ENCODE results near the gene CDO1. TPM values are rescaled to one million over a fixed set of nuclear protein-coding genes. Genes with fewer than 3 reads are reported as not detected.

CDO1 gene
- 130 TPM for total RNA-seq

- ATAC-seq (peak; percentile 90), DNase-seq (ENCODE audit: low spot score) (peak; percentile 90)
Observed at GRCh38 chr5:115816226-115817081, at the start of gene CDO1. Gene CDO1, minus strand, starts transcription at chr5:115816659. Its CDS starts 262 bp downstream, at chr5:115816397.

- DNase-seq (ENCODE audit: low spot score) (no peak), ATAC-seq (no peak)
Observed at GRCh38 chr5:115859378-115859777, 42.9 kb upstream of the CDO1 start.

GRCh38 chr5:115858396-115858795 lies 41.9 kb upstream of the CDO1 start:
- no peak for ATAC-seq
- no peak for DNase-seq (ENCODE audit: low spot score)

- no peak for DNase-seq (ENCODE audit: low spot score)
- ATAC-seq = no peak
Observed at GRCh38 chr5:115857626-115858349, 41.3 kb upstream of the CDO1 start.

GRCh38 chr5:115857057-115857479 lies 40.6 kb upstream of the CDO1 start:
- ATAC-seq (no peak), DNase-seq (ENCODE audit: low spot score) (no peak)

GRCh38 chr5:115855959-115856358 lies 39.5 kb upstream of the CDO1 start:
- ATAC-seq = peak; percentile 61

GRCh38 chr5:115854139-115854538 lies 37.7 kb upstream of the CDO1 start:
- DNase-seq (ENCODE audit: low spot score) (no peak), ATAC-seq (no peak)

More at GRCh38 chr5:115855959-115856358, 39.5 kb upstream of the CDO1 start:
- DNase-seq (ENCODE audit: low spot score) = no peak

GRCh38 chr5:115850744-115851416 lies 34.4 kb upstream of the CDO1 start:
- DNase-seq (ENCODE audit: low spot score) (no peak), ATAC-seq (peak; percentile 57)

- no peak for ATAC-seq
Observed at GRCh38 chr5:115849258-115849798, 32.9 kb upstream of the CDO1 start.

GRCh38 chr5:115847290-115847689 lies 30.8 kb upstream of the CDO1 start:
- no peak for ATAC-seq
- DNase-seq (ENCODE audit: low spot score) = no peak

More at GRCh38 chr5:115849258-115849798, 32.9 kb upstream of the CDO1 start:
- DNase-seq (ENCODE audit: low spot score) = no peak

GRCh38 chr5:115844321-115844817 lies 27.9 kb upstream of the CDO1 start:
- ATAC-seq (no peak), DNase-seq (ENCODE audit: low spot score) (no peak)

GRCh38 chr5:115843444-115844130 lies 27.1 kb upstream of the CDO1 start:
- ATAC-seq = no peak
- no peak for DNase-seq (ENCODE audit: low spot score)

GRCh38 chr5:115842952-115843351 lies 26.5 kb upstream of the CDO1 start:
- no peak for DNase-seq (ENCODE audit: low spot score)
- no peak for ATAC-seq

- ATAC-seq (peak; percentile 60), DNase-seq (ENCODE audit: low spot score) (no peak)
Observed at GRCh38 chr5:115842089-115842935, 25.9 kb upstream of the CDO1 start.

- DNase-seq (ENCODE audit: low spot score) (peak; percentile 94), ATAC-seq (peak; percentile 92)
Observed at GRCh38 chr5:115841382-115842088, 25.1 kb upstream of the CDO1 start, which contains the start of the genes AP3S1 and ATG12. Gene AP3S1, plus strand, starts transcription at chr5:115841935. Its CDS starts 103 bp downstream, at chr5:115842038. Gene ATG12, minus strand, starts transcription at chr5:115841565. Its CDS starts 13 bp downstream, at chr5:115841552.

- no peak for ATAC-seq
- DNase-seq (ENCODE audit: low spot score) = no peak
Observed at GRCh38 chr5:115840873-115841272, 24.4 kb upstream of the CDO1 start.

GRCh38 chr5:115838885-115839518 lies 22.5 kb upstream of the CDO1 start:
- DNase-seq (ENCODE audit: low spot score) = no peak
- ATAC-seq = peak; percentile 48

GRCh38 chr5:115835481-115835880 lies 19.0 kb upstream of the CDO1 start:
- no peak for ATAC-seq
- DNase-seq (ENCODE audit: low spot score) = no peak

Measured in left lobe of liver (tissue), 2 donors.